Activated naive CD4-positive, alpha-beta T cell treated with anti-CD3 and anti-CD28 coated beads, Interleukin-2, amount 50 U/mL, for 16 hours (primary cell): ENCODE measurements around the gene CHD2.

ENCODE experiments used
- DNase-seq: peaks from one replicate; pipeline ENCODE4 v3.0.0-alpha.2; 2020

CHD2 gene

GRCh38 chr15:92963794-92964193 is 63.7 kb downstream of the CHD2 start:
- DNase-seq: no peak

- DNase-seq: no peak
Measured at GRCh38 chr15:92968926-92969651, 69.0 kb downstream of the CHD2 start.

DNA sequence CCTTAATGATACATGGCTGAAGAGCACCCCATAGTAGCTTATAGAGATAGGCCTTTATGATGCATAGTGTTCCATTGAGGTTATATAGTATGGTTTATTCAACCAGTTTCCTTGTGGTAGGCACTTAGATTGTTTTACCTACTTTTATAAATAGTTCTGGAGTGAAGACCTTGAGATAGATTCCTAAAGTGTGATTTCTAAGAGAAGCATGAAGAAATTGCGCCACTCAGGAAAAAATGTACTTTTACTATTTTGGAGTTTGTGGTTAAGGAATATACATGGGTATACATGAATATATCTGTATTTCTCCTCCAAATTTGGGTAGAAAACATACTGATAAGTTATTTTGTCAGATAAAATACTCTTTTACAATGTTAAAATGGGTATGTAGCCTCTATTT is 70.5 kb downstream of the CHD2 start:
- no peak for DNase-seq

DNA sequence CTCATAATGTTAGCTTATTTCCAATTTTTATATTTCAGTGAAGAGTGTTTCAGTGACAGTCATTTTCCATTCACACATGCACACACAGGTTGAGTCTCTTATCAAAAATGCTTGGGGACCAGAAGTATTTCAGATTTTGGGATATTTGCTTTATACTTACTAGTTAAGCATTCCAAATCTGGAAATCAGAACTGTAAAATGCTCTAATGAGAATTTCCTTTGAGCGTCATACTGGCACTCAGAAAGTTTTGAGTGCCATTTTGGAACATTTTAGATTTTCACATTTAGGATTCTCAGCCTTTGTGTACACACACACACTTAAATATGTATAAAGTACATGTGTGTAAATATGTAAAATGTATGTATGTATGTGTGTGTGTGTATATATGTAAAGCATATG is 71.0 kb downstream of the CHD2 start:
- no peak for DNase-seq

GRCh38 chr15:92971713-92972112 is 71.6 kb downstream of the CHD2 start:
- no peak for DNase-seq

DNA sequence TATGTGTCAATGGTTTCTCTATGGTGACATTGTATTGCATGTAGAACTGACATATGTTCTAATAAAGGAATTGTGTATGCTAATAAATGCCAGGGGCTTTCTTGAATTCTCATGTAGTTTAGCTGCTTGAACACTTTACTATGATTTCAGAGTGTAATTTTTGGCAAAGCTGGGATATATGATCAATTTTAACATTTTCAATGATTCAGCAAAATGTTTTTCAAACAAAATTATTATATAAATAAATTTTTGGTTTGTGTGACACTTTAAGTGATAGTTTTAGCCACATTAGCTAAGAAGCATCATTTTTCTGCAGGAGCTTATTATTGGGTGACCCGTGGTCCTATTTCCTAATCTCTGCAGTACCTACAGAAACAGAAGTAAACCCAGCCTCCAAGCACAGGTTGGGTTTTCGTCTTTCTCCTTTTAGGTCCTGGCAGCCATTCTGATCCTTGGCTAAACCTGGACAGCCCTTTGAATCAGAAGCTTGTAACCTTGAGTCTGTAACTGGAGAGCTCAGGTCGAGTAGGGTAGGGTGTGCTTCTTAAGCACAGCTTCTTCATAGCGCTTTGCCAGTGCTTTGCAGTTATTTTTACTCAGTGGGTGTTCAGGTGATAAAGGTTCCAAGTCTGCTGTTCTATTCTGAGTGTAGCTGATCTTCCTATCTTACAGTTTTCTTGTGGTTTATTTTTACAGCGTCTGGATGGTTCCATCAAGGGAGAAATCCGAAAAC is 74.2 kb downstream of the CHD2 start:
- no peak for DNase-seq

- DNase-seq: no peak
Measured at GRCh38 chr15:92979011-92979701, 79.0 kb downstream of the CHD2 start.

DNA sequence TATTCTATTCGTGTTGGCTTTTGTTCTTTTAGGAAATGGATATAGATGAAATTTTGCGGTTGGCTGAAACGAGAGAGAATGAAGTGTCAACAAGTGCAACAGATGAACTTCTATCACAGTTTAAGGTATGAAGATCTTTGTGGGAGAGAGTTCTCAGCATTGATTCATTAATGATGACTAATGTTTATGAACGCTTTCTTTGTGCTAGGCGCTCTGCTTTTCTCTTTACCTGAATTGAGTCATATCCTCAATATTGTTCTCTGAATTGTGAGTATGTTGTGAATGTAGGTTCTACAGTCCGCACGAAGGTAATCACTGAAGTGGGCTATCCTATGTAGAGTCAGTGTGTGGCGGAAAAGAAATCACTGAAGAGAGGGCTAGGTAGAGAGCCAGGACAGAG is 81.2 kb downstream of the CHD2 start:
- DNase-seq: no peak

DNA sequence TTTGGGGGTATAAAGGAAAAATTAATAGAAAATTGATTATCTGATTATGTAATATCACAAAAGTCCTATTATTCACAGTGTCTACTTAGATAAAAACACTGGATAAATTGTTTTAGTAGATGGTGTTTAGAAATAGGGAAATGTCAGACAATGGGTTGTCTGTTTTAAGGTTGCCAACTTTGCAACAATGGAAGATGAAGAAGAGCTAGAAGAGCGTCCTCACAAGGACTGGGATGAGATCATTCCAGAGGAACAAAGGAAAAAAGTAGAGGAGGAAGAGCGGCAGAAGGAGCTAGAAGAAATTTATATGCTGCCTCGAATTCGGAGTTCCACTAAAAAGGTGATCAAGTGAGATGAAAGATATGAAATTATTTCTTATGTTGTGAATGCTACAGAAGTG is 84.0 kb downstream of the CHD2 start:
- DNase-seq: no peak

GRCh38 chr15:92989470-92989869 is 89.3 kb downstream of the CHD2 start:
- no peak for DNase-seq

DNA sequence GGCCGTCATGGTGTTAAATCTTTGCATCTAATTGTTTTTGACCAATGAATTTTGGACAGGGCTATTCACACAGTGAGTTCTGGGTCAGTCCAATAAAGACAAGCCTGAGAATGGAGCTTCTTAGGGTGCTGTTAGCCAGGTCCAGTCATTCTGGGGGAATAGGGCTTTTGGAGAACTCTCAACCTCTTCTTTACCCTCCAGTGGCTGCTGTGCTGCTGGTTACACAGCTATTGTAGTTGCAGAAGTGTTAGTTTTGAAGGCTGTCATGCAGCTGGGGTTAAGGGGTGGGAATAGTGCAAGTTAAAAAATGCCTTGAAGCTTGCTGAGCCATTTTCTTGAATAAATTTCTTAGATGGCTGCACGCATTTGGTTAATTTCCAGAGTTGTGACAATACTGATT is 89.9 kb downstream of the CHD2 start:
- no peak for DNase-seq

GRCh38 chr15:92992720-92993119 is 92.6 kb downstream of the CHD2 start:
- no peak for DNase-seq

- DNase-seq: no peak
Measured at GRCh38 chr15:92997821-92998220, 97.7 kb downstream of the CHD2 start.

DNA sequence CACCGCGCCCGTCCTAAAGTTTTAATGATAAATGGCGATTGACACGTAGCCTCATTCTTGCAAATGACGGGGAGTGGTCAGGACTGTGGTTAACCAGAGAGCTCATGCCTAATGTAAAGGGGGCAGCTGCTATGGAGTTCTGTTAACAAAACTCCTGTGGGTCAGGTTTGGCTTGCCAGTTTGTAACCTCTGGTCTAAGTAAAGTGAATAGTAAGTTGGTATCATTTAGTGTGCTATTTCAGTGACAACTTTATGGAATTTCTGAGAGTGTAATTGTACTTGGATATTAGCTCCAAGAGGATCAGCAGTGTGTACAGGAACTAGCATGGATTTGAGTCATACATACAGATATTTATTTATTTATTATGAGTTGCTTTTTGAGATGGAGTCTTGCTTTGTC is 101.0 kb downstream of the CHD2 start:
- DNase-seq: no peak

GRCh38 chr15:93001881-93002280 is 101.8 kb downstream of the CHD2 start:
- DNase-seq: no peak

GRCh38 chr15:93005133-93005532 is 105.0 kb downstream of the CHD2 start:
- DNase-seq: no peak

GRCh38 chr15:93007994-93008393 is 107.9 kb downstream of the CHD2 start:
- DNase-seq: no peak

DNA sequence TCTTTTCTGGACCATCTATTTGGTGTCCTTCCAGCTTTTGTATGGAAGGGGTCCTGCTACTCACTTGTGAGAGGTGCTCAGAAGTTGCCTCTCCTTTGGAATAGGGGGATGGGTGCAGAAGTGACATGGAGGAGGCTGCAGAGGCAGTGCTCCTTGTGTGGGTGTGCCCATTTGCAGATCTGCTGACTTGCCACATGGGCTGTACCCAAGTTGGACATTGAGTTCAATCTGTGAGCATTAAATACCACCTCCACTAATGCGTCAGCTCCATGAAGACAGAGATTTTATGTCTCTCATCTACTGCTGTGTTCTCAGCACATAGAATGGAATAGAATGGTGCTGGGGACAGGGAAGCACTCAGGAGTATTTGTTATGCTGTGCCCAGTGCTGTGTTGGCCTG is 112.7 kb downstream of the CHD2 start:
- no peak for DNase-seq

DNA sequence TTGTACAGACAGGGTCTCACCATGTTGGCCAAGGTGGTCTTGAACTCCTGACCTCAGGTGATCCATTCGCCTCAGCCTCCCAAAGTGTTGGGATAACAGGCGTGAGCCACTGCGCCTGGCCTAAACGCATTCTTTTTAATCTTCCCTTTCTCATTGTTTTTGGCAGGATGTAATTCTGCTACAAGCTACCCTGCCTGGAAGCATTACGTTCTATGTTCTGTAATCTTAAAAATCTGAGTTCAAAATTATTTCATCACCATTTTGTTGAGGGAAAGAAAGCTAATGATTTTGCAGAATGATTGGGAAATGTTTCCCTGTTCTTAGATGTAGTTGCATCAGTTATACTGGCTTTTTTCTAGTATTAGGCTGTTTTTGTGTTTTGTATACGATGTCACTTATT is 117.4 kb downstream of the CHD2 start:
- no peak for DNase-seq

DNA sequence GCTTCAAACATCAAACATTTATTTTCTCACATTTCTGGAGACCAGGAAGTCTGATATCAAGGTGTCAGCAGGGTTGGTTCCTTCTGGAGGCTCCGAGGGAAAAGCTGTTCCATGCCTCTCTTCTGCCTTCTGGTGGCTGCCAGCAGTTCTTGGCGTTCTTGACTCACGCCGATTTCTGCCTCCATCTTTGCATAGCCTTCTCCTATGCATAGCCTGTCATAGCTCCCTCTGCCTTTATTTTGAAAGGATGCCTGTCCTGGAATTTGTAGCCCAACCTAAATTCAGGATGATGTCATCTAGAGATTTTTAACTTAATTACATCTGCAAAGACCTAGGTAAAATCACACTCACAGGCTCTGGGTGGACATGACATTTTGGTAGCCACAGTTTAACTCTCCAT is 118.5 kb downstream of the CHD2 start:
- DNase-seq: no peak

- DNase-seq: no peak
Measured at GRCh38 chr15:93019090-93019489, 119.0 kb downstream of the CHD2 start.

DNA sequence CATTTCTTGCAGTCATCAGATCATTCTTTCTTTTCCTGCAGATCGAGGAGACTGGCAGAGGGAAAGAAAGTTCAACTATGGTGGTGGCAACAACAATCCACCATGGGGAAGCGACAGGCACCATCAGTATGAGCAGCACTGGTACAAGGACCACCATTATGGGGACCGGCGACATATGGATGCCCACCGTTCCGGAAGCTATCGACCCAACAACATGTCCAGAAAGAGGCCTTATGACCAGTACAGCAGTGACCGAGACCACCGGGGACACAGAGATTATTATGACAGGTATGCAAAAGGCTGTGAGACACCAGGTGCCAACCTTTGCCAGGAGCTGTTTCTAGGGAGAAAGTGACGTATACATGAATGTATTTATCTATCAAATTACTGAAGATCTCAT is 119.8 kb downstream of the CHD2 start:
- no peak for DNase-seq

GRCh38 chr15:93020976-93021772 is 121.0 kb downstream of the CHD2 start:
- no peak for DNase-seq
